ENCODE measurements around the gene PLB1.

GRCh38 chr2:28633204-28633603 is 137.3 kb downstream of the PLB1 start:
- no peak for TF ChIP-seq EZH2 (IDR thresholded peaks at IDR 0.05; ENCODE audit: insufficient read depth, poor library complexity, severe bottlenecking)
- TF ChIP-seq EZH2phosphoT487 (IDR thresholded peaks at IDR 0.05; ENCODE audit: insufficient read depth, low read depth) = no peak
